Esophagus muscularis mucosa (tissue), 3 donors: Measurements from ENCODE around the gene LDLRAD2.

ENCODE experiments used
- POLR2A ChIP-seq: fragments of 450-650 bp; IDR thresholded peaks from one replicate; pipeline ENCODE4 v1.6.1; 2017; ENCODE audit warnings: antibody characterized with exemption, moderate library complexity, mild to moderate bottlenecking, low read depth
- POLR2AphosphoS5 ChIP-seq, 2 donors: sonication (generic); formaldehyde crosslinking; IDR thresholded peaks; one replicate each; pipeline ENCODE4 v1.6.1; 2017; ENCODE audit warnings: antibody characterized with exemption in 2 of 2
- TF ChIP-seq, protein P1 (sequence below), 3 experiments: fragments of 200-600 bp in 2 of 3; fragments of 450-650 bp in 1 of 3; sonication (generic) in 2 of 3; IDR thresholded peaks; one replicate each; pipeline ENCODE4 v1.5.1; 2017 to 2019; ENCODE audit warnings: antibody characterized with exemption in 3 of 3, mild to moderate bottlenecking in 2 of 3, moderate library complexity in 1 of 3

DNA sequence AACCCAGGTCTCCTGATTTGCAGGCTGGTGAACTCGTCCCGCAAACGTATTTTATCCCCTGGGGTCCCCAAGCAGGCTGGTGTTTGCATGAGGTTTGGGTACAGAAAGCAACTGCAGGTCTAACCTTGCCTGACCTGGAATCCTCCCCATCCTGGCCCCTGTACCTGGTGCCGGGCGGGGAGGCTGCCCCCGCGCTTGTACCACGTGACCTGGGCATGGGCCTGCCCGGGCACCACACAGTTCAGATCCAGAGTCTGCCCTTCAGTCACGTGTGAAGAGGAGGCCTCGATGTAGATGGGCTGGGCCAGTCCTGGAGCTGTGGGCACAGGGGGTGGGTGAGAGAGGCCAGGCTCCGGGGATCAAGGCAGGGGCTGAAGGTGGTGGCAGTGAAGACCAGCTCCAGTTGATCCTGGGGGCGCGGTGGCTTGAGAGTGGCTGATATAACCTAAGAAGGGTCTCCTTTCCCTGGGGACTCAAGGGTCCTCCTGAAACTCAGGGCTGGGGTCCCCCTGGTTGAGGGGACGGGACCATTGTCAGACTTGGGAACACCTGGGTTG, 30.6 kb downstream of the LDLRAD2 start:
- TF ChIP-seq, protein P1, sequence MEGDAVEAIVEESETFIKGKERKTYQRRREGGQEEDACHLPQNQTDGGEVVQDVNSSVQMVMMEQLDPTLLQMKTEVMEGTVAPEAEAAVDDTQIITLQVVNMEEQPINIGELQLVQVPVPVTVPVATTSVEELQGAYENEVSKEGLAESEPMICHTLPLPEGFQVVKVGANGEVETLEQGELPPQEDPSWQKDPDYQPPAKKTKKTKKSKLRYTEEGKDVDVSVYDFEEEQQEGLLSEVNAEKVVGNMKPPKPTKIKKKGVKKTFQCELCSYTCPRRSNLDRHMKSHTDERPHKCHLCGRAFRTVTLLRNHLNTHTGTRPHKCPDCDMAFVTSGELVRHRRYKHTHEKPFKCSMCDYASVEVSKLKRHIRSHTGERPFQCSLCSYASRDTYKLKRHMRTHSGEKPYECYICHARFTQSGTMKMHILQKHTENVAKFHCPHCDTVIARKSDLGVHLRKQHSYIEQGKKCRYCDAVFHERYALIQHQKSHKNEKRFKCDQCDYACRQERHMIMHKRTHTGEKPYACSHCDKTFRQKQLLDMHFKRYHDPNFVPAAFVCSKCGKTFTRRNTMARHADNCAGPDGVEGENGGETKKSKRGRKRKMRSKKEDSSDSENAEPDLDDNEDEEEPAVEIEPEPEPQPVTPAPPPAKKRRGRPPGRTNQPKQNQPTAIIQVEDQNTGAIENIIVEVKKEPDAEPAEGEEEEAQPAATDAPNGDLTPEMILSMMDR (IDR thresholded peaks at IDR 0.05), result no peak
- TF ChIP-seq POLR2AphosphoS5 (IDR thresholded peaks at IDR 0.05) (peak in 1 of 2 donors; percentile 11), POLR2A (no peak)
